GM19238 (cell line): ENCODE results near the gene HAVCR1.
A peak's percentile ranks its signal among the peaks of the same experiment; 100 is the strongest.
"Not testable (repeated sequence)": the region's sequence is repeated elsewhere in the genome, so short reads cannot be mapped to it uniquely, and the experiment has no call there.

Experiments
- DNase-seq: peaks from one replicate; pipeline ENCODE4 v3.0.0; 2011; ENCODE audit warnings: low spot score; ENCODE audit not compliant: insufficient read length

The HAVCR1 gene

GRCh38 chr5:157050050-157050449 lies 8.9 kb downstream of the HAVCR1 start:
- DNase-seq, result no peak

GRCh38 chr5:157049605-157050004 lies 9.3 kb downstream of the HAVCR1 start:
- no peak for DNase-seq

DNA sequence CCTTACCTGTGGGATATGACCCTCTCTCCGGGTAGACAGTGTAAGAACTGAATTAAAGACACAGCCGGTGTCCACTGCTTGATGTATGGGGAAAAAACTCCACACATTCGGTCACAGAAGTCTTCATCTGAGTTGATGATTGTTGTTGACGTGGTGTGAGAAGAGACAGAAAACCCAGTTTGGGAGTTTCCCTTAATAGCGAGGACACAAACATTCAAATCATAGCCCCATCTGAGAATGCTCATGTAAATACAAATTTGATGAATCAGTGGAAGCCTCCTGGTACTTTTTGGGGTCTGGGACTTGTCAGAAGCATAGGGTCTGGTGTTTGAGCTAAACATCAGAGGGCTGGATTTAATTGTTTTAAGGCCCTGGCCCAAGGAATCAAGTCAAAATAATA lies 11.0 kb downstream of the HAVCR1 start:
- DNase-seq, result no peak

DNA sequence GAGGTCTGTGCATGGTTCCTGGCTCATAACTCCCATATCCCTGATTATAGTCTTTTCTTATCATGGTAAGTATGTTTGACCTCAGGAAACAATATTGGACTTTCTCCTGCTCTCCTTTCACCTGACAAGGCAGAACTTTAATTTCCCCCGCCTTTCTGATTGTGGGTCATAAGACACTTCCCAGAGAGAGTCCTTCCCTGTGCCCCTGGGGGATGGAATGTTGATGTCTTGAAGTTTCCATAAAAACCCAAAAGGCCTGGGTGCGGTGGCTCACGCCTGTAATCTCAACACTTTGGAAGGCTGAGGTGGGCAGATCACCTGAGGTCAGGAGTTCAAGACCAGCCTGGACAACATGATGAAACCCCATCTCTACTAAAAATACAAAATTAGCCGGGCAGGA lies 11.9 kb downstream of the HAVCR1 start:
- DNase-seq, result not testable (repeated sequence)

DNA sequence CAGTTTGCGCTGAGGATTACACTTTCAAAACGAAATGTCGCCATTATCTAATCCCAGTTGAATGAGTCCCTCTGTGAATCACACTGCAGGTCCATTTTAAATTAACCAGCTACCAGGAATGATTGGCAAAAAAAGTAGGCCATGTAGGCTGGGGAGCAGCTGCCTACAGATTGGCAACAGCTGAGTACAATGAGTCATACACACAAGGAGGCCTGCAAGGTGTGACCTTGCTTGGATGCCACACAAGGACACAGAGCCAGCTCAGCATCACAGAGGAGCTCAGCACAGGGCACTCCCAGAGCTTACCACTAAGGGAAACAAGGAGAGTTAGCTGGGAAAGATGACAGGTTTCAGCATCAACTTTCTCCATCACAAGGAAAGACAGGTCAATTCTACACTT lies 12.9 kb downstream of the HAVCR1 start:
- no peak for DNase-seq

- no peak for DNase-seq
Observed at GRCh38 chr5:157045601-157046000, 13.3 kb downstream of the HAVCR1 start.

GRCh38 chr5:157038568-157039187 lies 20.2 kb downstream of the HAVCR1 start:
- DNase-seq, result no peak

GRCh38 chr5:157034106-157035072 lies 24.5 kb downstream of the HAVCR1 start:
- DNase-seq, result not testable (repeated sequence)

DNA sequence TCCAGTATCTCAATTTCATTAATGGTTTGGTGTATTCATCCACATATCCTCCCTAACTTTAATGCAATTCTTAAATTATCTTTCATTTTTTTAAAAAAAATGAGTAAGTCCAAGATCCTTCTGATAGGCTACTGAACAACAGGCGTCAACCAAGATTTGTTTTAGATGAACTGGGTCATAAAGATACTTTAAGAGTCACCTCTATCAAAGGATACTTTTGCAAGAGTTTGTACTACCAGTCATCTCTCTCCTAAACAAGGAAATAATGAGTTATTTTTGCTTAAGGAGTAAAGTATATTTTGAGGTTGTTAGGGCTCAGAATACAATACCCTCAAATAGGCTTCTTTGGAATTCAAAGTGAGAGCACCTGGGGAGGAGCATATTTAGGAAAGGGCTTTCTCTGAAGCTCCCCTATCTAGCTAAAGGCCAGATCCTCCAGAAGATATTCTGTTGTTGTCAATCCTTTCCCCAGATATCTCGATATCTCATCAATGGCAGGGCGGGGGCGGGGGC lies 25.8 kb downstream of the HAVCR1 start:
- no peak for DNase-seq

GRCh38 chr5:157030692-157031091 lies 28.2 kb downstream of the HAVCR1 start:
- DNase-seq, result no peak

GRCh38 chr5:157029457-157029856 lies 29.5 kb downstream of the HAVCR1 start:
- DNase-seq, result no peak

DNA sequence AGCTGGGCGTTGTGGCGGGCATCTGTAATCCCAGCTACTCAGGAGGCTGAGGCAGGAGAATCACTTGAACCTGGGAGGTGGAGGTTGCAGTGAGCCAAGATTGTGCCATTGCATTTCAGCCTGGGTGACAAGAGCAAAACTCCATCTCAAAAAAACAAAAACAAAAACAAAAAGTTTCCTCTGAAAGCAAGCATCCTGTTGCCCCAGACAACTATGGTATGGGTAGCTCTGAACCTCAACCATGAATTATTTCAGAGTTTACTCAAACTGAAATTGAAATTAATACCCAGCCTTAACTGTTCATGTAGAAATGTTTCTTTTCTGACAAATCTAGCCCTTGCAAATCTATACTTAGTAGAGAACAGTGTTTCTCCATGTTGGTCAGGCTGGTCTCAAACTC lies 31.3 kb downstream of the HAVCR1 start:
- DNase-seq, result peak; percentile 22

GRCh38 chr5:157026789-157027424 lies 32.0 kb downstream of the HAVCR1 start:
- DNase-seq, result no peak

DNA sequence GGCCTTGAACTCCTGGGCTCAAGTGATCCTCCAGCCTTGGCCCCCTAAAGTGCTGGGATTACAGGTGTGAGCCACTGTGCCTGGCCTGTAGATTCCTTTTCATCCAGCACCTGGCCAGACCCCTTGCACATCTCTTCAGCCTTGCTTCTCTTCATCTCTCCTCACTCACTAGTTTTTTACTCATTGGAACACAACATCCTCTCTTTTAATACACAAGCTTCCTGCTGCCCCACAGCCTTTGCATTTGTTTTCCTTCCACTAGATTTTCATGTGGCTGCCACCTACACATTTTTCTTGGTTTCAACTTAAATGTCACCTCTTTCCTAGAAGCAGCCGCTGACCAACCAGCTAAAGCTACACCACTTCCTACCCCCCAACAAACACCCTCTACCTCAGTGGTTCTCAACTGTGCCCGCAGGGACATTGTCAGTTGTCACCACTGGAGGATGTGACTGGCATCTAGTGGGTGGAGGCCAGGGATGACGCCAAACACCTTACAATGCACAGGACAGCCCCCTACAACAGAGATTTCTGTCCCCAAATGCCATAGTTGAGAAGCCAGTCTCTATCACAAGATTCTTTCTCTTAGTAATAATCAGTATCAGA lies 33.7 kb downstream of the HAVCR1 start:
- DNase-seq, result no peak

GRCh38 chr5:157024208-157024959 lies 34.5 kb downstream of the HAVCR1 start:
- no peak for DNase-seq

DNA sequence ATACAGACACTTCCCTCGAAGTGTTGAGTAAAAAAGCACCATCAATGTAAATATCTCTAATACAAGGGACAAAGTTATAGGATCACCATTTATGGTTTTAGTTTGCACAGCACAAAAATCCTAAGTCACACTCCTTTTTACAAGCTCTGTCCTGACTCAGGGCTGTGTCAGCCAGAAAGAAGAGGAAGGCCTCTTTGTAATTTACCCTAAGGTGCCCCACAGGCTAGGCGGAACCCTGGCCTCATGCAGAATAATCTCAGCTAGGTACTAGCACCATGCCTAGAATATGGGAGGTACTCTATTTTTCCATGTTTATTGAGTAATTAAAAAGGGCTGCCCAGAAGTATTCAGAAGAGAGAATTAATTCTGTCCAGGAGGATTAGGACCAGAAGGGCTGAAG lies 36.9 kb downstream of the HAVCR1 start:
- no peak for DNase-seq

GRCh38 chr5:157020511-157021222 lies 38.2 kb downstream of the HAVCR1 start:
- DNase-seq, result no peak

- no peak for DNase-seq
Observed at GRCh38 chr5:157020002-157020401, 38.9 kb downstream of the HAVCR1 start.

DNA sequence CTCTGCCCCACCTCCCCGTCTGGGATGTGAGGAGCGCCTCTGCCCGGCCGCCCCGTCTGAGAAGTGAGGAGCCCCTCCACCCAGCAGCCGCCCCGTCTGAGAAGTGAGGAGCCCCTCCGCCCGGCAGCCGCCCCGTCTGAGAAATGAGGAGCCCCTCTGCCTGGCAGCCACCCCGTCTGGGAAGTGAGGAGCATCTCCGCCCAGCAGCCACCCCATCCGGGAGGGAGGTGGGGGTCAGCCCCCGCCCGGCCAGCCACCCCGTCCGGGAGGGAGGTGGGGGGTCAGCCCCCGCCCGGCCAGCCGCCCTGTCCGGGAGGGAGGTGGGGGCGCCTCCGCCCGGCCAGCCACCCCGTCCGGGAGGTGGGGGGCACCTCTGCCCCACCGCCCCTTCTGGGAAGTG lies 44.8 kb downstream of the HAVCR1 start:
- DNase-seq, result not testable (repeated sequence)

- no peak for DNase-seq
Observed at GRCh38 chr5:157006262-157006661, 52.7 kb downstream of the HAVCR1 start.
